H1 (cell line): ENCODE measurements around the gene PRKACA.

ENCODE experiments used
- CBX8 ChIP-seq: fragments of 300-800, 300-1000 bp; sonication (generic); IDR thresholded peaks from 2 replicates; pipeline ENCODE4 v1.7.1; 2016; ENCODE audit warnings: low read depth, low read length, borderline replicate concordance
- CEBPB ChIP-seq: IDR thresholded peaks from 2 replicates; pipeline ENCODE4 v1.6.1; 2012; ENCODE audit warnings: low read depth, low read length
- CHD2 ChIP-seq: IDR thresholded peaks from 2 replicates; pipeline ENCODE4 v1.6.1; 2012; ENCODE audit warnings: low read length, improper control_type of control experiment
- CTCF ChIP-seq, 3 experiments: IDR thresholded peaks; 1 replicate in 2 of 3; 2 replicates in 1 of 3; pipeline versions ENCODE4 v1.5.1 to v1.6.1; 2011; ENCODE audit warnings: low read length in 3 of 3, mild to moderate bottlenecking in 3 of 3, inconsistent platforms in 2 of 3, low read depth in 1 of 3, moderate library complexity in 1 of 3; ENCODE audit not compliant: insufficient read depth in 1 of 3; ENCODE audit errors: control extremely low read depth in 1 of 3
- EP300 ChIP-seq, 2 experiments: IDR thresholded peaks; 1 replicate in 1 of 2; 2 replicates in 1 of 2; pipeline ENCODE4 v1.6.1; 2011 to 2012; ENCODE audit warnings: low read depth in 2 of 2, low read length in 2 of 2, mild to moderate bottlenecking in 2 of 2, borderline replicate concordance in 1 of 2, inconsistent platforms in 1 of 2, moderate library complexity in 1 of 2
- JUND ChIP-seq: IDR thresholded peaks from 2 replicates; pipeline ENCODE4 v1.6.1; 2011; ENCODE audit warnings: mild to moderate bottlenecking, improper control_type of control experiment, low read length
- MAX ChIP-seq: IDR thresholded peaks from 2 replicates; pipeline ENCODE4 v1.6.1; 2012; ENCODE audit warnings: inconsistent platforms
- POLR2A ChIP-seq, 2 experiments: IDR thresholded peaks; 1 replicate in 1 of 2; 2 replicates in 1 of 2; pipeline ENCODE4 v1.6.1; 2011; ENCODE audit warnings: low read depth in 2 of 2, low read length in 2 of 2, mild to moderate bottlenecking in 2 of 2; ENCODE audit errors: control extremely low read depth in 1 of 2
- RAD21 ChIP-seq, 2 experiments: IDR thresholded peaks in 1 of 2; conservative IDR thresholded peaks in 1 of 2; 2 replicates each; pipeline ENCODE4 v1.6.1; 2011; ENCODE audit warnings: low read depth in 2 of 2, low read length in 2 of 2, improper control_type of control experiment in 1 of 2, inconsistent platforms in 1 of 2, mild to moderate bottlenecking in 1 of 2, moderate library complexity in 1 of 2
- RBBP5 ChIP-seq: IDR thresholded peaks from 2 replicates; pipeline ENCODE4 v1.7.1; 2012; ENCODE audit warnings: low read depth, mild to moderate bottlenecking, inconsistent platforms, low read length, moderate library complexity, borderline replicate concordance
- SP4 ChIP-seq: IDR thresholded peaks from 2 replicates; pipeline ENCODE4 v1.6.1; 2012; ENCODE audit warnings: low read length, inconsistent platforms
- ZNF274 ChIP-seq: IDR thresholded peaks from 2 replicates; pipeline ENCODE4 v1.7.0; 2012; ENCODE audit warnings: low read length, borderline replicate concordance; ENCODE audit errors: extremely low read depth

GRCh38 chr19:14119644-14120496 lies 2.3 kb upstream of the PRKACA start:
- TF ChIP-seq RAD21 (IDR thresholded peaks at IDR 0.05 in 1 of 2, conservative IDR thresholded peaks at IDR 0.05 in 1 of 2; ENCODE audit: low read depth in 2 of 2, low read length in 2 of 2) = no peak
- TF ChIP-seq EP300 (IDR thresholded peaks at IDR 0.05; ENCODE audit: borderline replicate concordance in 1 of 2, low read depth in 2 of 2, low read length in 2 of 2) = no peak
- no peak for TF ChIP-seq CTCF (IDR thresholded peaks at IDR 0.05; ENCODE audit: control extremely low read depth in 1 of 3, insufficient read depth in 1 of 3, low read depth in 1 of 3, low read length in 3 of 3)
- TF ChIP-seq MAX = no peak
- TF ChIP-seq POLR2A (IDR thresholded peaks at IDR 0.05; ENCODE audit: control extremely low read depth in 1 of 2, low read depth in 2 of 2, low read length in 2 of 2) = no peak
- no peak for TF ChIP-seq CEBPB
- no peak for TF ChIP-seq JUND
- TF ChIP-seq SP4 = no peak
- no peak for TF ChIP-seq ZNF274
- TF ChIP-seq CHD2 = no peak
- TF ChIP-seq CBX8 = no peak
- no peak for TF ChIP-seq RBBP5
